Right cardiac atrium (tissue), 5 donors: Measurements from ENCODE around the gene OR5B12. TPM values are rescaled to one million over a fixed set of nuclear protein-coding genes. Genes with fewer than 3 reads are reported as not detected.

Source experiments
- polyA plus RNA-seq: library from polyadenylated mRNA; stranded (reverse); fragments of 200-250 nt; gene quantifications from one replicate; pipeline ENCODE4 v1.2.3, GENCODE V29; 2013
- total RNA-seq, 4 donors: library from RNA; stranded (reverse); fragmentation: NEBNext Ultra II Directional; extraction: Animal tissue kit (Norgen Biotek cat#: 25700); gene quantifications; one replicate each; pipeline ENCODE4 v1.2.1, GENCODE V29; 2021
- donor health status: healthy with polysubstance abuse.
- donor health status: DM: no; HTN: yes; CAD: no.
- donor health status: DM: no; HTN: no; CAD: no.
- donor health status: DM: no; HTN: yes; CAD: no; lungs with severe emphysema.
- donor health status: DM: yes; HTN: yes; CAD: no.

OR5B12 gene
- total and polyA plus RNA-seq, 5 donors, result not detected

Other genes with a start within 250 kb of the OR5B12 start
- not detected for gene OR1S2, start 238.1 kb downstream of the OR5B12 start, total RNA-seq
- gene OR1S2, start 238.1 kb downstream of the OR5B12 start, polyA plus RNA-seq, result not detected
- not detected for gene OR1S1, start 229.5 kb downstream of the OR5B12 start, total RNA-seq
- not detected for gene OR1S1, start 229.5 kb downstream of the OR5B12 start, polyA plus RNA-seq
- gene OR10Q1, start 213.3 kb downstream of the OR5B12 start, total RNA-seq, result not detected
- not detected for gene OR10Q1, start 213.3 kb downstream of the OR5B12 start, polyA plus RNA-seq
- not detected for gene OR10W1, start 174.0 kb downstream of the OR5B12 start, total RNA-seq
- gene OR10W1, start 174.0 kb downstream of the OR5B12 start, polyA plus RNA-seq, result not detected
- not detected for gene OR5B17, start 83.2 kb downstream of the OR5B12 start, total RNA-seq
- not detected for gene OR5B17, start 83.2 kb downstream of the OR5B12 start, polyA plus RNA-seq
- not detected for gene OR5B3, start 35.4 kb downstream of the OR5B12 start, total RNA-seq
- not detected for gene OR5B3, start 35.4 kb downstream of the OR5B12 start, polyA plus RNA-seq
- not detected for gene OR5B2, start 14.1 kb downstream of the OR5B12 start, total RNA-seq
- not detected for gene OR5B2, start 14.1 kb downstream of the OR5B12 start, polyA plus RNA-seq
- gene OR5B21, start 65.9 kb upstream of the OR5B12 start, total RNA-seq, result not detected
- gene OR5B21, start 65.9 kb upstream of the OR5B12 start, polyA plus RNA-seq, result not detected
- 1 to 10 TPM; 4.6 to 7.1 (median 6.4) TPM for gene LPXN, start 133.6 kb upstream of the OR5B12 start, total RNA-seq
- 3.0 TPM for gene LPXN, start 133.6 kb upstream of the OR5B12 start, polyA plus RNA-seq
- gene ZFP91, start 136.8 kb upstream of the OR5B12 start, total RNA-seq, result 10 to 100 TPM; 53.3 to 60.9 (median 55.8) TPM
- gene ZFP91, start 136.8 kb upstream of the OR5B12 start, polyA plus RNA-seq, result 16.7 TPM
- gene CNTF, start 180.4 kb upstream of the OR5B12 start, total RNA-seq, result 1 to 10 TPM in 3 of 4 donors, under 1 TPM in 1; 0.91 to 2.7 (median 1.1) TPM
- gene CNTF, start 180.4 kb upstream of the OR5B12 start, polyA plus RNA-seq, result 0.59 TPM